Measurements from ENCODE around the gene NIPBL. TPM values are rescaled to one million over a fixed set of nuclear protein-coding genes. Genes with fewer than 3 reads are reported as not detected.

NIPBL gene
- total RNA-seq, 1 experiment from 2014 or later, result 45.1 TPM

DNA sequence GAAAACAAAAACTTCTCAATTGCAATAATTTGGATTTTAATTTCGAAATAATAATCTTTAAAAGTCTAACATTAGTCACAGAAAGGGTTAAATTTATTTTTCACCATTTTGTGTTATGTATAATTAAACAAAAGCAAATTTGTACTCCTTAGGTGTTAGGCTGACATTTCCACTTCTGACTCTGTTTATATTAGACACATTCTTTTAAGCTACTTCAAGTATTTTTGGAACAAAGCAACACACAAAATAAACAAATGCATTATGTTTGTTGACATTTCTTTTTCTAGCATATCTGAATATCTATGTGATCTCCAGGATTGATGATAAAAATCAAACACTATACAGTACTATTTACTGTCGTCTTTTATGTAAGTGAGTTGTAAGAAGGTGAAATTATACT lies 44.3 kb upstream of the NIPBL start:
- BruUV-seq (replicated peaks), result no TSS peak
- ATAC-seq, result no peak
- no peak overlapping the region for H2AFZ ChIP-seq (ENCODE audit: low read depth, low read length, poor library complexity, severe bottlenecking)
- no peaks in the 10 kb centered on the region for H3K36me3 ChIP-seq (ENCODE audit: control insufficient read depth in 1 of 2, insufficient read depth in 2 of 2, low read length in 2 of 2)
- no peak overlapping the region for H3K27ac ChIP-seq (ENCODE audit: low read depth, low read length)
- ChIA-PET RAD21 (ENCODE audit: low non-redundant PET in 1 of 2, low total read pairs in 2 of 2, uncharacterized antibody in 2 of 2, unreplicated experiment in 2 of 2) (no interaction called here), CTCF (no interaction called here), POLR2A (no interaction called here)
- H3K4me3 ChIP-seq (replicated peaks in 1 of 2; ENCODE audit: low read depth in 1 of 2, low read length in 2 of 2), result no peak overlapping the region
- no peaks in the 10 kb centered on the region for H4K20me1 ChIP-seq (ENCODE audit: insufficient read depth)
- H3K9me3 ChIP-seq (ENCODE audit: control insufficient read depth in 1 of 2, insufficient read depth in 1 of 2, low read depth in 1 of 2, low read length in 2 of 2), result no peaks in the 10 kb centered on the region
- no peaks in the 10 kb centered on the region for H3K4me1 ChIP-seq (ENCODE audit: control insufficient read depth in 1 of 2, insufficient read depth in 2 of 2, low read length in 2 of 2)
- no peak overlapping the region for H3K9ac ChIP-seq (ENCODE audit: low read length)
- no peaks in the 10 kb centered on the region for H3K27me3 ChIP-seq (ENCODE audit: insufficient read depth, low read length)
- no peak overlapping the region for H3K4me2 ChIP-seq (ENCODE audit: low read length)
- intact Hi-C loops (cut with micrococcal nuclease), result no loop called here
- TF ChIP-seq EZH2phosphoT487 (IDR thresholded peaks at IDR 0.05; ENCODE audit: borderline replicate concordance), result no peak
- TF ChIP-seq TCF7L2 (IDR thresholded peaks at IDR 0.05; ENCODE audit: borderline replicate concordance, extremely low read depth, insufficient read depth, insufficient read length), result no peak
- no peak for TF ChIP-seq ZFX (IDR thresholded peaks at IDR 0.05)
- no peak for TF ChIP-seq POLR2A (IDR thresholded peaks at IDR 0.05; ENCODE audit: borderline replicate concordance, extremely low read depth, insufficient read depth, insufficient read length)
- no peak for TF ChIP-seq CBX3 (IDR thresholded peaks at IDR 0.05; ENCODE audit: low read depth)
- TF ChIP-seq CEBPB (IDR thresholded peaks at IDR 0.05; ENCODE audit: low read depth), result no peak
- TF ChIP-seq SIN3A (IDR thresholded peaks at IDR 0.05; ENCODE audit: low read depth), result no peak
- TF ChIP-seq JUND (IDR thresholded peaks at IDR 0.05), result no peak
- TF ChIP-seq, protein P1, sequence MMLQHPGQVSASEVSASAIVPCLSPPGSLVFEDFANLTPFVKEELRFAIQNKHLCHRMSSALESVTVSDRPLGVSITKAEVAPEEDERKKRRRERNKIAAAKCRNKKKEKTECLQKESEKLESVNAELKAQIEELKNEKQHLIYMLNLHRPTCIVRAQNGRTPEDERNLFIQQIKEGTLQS (IDR thresholded peaks at IDR 0.05), result no peak
- TF ChIP-seq FOSL1 (IDR thresholded peaks at IDR 0.05; ENCODE audit: low read depth), result no peak
- no peak for TF ChIP-seq ELF1 (IDR thresholded peaks at IDR 0.05; ENCODE audit: borderline replicate concordance, low read depth)
- TF ChIP-seq EZH2 (IDR thresholded peaks at IDR 0.05), result no peak
- no peak for TF ChIP-seq YY1 (IDR thresholded peaks at IDR 0.05; ENCODE audit: extremely low read depth, insufficient replicate concordance, low read depth, low read length)
- no peak for TF ChIP-seq POLR2AphosphoS5 (IDR thresholded peaks at IDR 0.05; ENCODE audit: low read depth, low read length)
- TF ChIP-seq, protein P2, sequence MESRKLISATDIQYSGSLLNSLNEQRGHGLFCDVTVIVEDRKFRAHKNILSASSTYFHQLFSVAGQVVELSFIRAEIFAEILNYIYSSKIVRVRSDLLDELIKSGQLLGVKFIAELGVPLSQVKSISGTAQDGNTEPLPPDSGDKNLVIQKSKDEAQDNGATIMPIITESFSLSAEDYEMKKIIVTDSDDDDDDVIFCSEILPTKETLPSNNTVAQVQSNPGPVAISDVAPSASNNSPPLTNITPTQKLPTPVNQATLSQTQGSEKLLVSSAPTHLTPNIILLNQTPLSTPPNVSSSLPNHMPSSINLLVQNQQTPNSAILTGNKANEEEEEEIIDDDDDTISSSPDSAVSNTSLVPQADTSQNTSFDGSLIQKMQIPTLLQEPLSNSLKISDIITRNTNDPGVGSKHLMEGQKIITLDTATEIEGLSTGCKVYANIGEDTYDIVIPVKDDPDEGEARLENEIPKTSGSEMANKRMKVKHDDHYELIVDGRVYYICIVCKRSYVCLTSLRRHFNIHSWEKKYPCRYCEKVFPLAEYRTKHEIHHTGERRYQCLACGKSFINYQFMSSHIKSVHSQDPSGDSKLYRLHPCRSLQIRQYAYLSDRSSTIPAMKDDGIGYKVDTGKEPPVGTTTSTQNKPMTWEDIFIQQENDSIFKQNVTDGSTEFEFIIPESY (IDR thresholded peaks at IDR 0.05; ENCODE audit: extremely low read depth, insufficient replicate concordance, low read length), result no peak
- TF ChIP-seq SP1 (IDR thresholded peaks at IDR 0.05; ENCODE audit: low read depth), result no peak
- TF ChIP-seq, protein P3, sequence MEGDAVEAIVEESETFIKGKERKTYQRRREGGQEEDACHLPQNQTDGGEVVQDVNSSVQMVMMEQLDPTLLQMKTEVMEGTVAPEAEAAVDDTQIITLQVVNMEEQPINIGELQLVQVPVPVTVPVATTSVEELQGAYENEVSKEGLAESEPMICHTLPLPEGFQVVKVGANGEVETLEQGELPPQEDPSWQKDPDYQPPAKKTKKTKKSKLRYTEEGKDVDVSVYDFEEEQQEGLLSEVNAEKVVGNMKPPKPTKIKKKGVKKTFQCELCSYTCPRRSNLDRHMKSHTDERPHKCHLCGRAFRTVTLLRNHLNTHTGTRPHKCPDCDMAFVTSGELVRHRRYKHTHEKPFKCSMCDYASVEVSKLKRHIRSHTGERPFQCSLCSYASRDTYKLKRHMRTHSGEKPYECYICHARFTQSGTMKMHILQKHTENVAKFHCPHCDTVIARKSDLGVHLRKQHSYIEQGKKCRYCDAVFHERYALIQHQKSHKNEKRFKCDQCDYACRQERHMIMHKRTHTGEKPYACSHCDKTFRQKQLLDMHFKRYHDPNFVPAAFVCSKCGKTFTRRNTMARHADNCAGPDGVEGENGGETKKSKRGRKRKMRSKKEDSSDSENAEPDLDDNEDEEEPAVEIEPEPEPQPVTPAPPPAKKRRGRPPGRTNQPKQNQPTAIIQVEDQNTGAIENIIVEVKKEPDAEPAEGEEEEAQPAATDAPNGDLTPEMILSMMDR (IDR thresholded peaks at IDR 0.05 in 2 of 3, conservative IDR thresholded peaks at IDR 0.05 in 1 of 3; ENCODE audit: borderline replicate concordance in 1 of 3, insufficient read depth in 1 of 3, low read depth in 2 of 3, low read length in 2 of 3), result no peak
- TF ChIP-seq, protein P4, sequence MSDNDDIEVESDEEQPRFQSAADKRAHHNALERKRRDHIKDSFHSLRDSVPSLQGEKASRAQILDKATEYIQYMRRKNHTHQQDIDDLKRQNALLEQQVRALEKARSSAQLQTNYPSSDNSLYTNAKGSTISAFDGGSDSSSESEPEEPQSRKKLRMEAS (IDR thresholded peaks at IDR 0.05), result no peak
- TF ChIP-seq SRF (IDR thresholded peaks at IDR 0.05; ENCODE audit: low read depth), result no peak
- TF ChIP-seq ZNF274 (IDR thresholded peaks at IDR 0.05; ENCODE audit: low read depth, low read length), result no peak
- no peaks in the 10 kb centered on the region for H3K9me2 ChIP-seq (ENCODE audit: insufficient read depth)
- DNase-seq (ENCODE audit: low read depth, low spot score), result no peak
- H3K79me2 ChIP-seq (ENCODE audit: insufficient read depth, low read length), result no peaks in the 10 kb centered on the region
